MCF 10A (cell line): ENCODE data around the gene TM9SF3. TPM values are rescaled to one million over a fixed set of nuclear protein-coding genes. Genes with fewer than 3 reads are reported as not detected.

Source experiments
- BruUV-seq: library from RNA; stranded (reverse); fragments of 400-500 nt; replicated peaks from 2 replicates; lab custom pipeline; 2021; lab: Mats Ljungman, UMichigan
- CTCF ChIA-PET: fragments of 300-600 bp; sonication (Branson Sonifier 250); formaldehyde crosslinking; extraction: SDS; loops from one replicate; lab custom pipeline; 2021; ENCODE audit warnings: antibody characterized with exemption, inconsistent platforms; lab: Yijun Ruan, JAX
- POLR2A ChIA-PET: fragments of 300-600, 350-650 bp; sonication (Branson Sonifier 250); formaldehyde crosslinking; extraction: SDS; loops from one replicate; lab custom pipeline; 2020; ENCODE audit warnings: antibody characterized with exemption, inconsistent platforms; lab: Yijun Ruan, JAX
- DNase-seq: peaks from one replicate; pipeline ENCODE4 v3.0.0-alpha.2; 2018; ENCODE audit not compliant: unreplicated experiment
- H3K27ac Mint-ChIP-seq: one replicate; pipeline ENCODE4 v1.8.0; 2022; ENCODE audit warnings: mild to moderate bottlenecking, low read depth, mixed read lengths; ENCODE audit not compliant: unreplicated experiment
- H3K27me3 Mint-ChIP-seq: one replicate; pipeline ENCODE4 v1.8.0; 2022; ENCODE audit warnings: mixed read lengths; ENCODE audit not compliant: insufficient read depth, unreplicated experiment
- H3K36me3 Mint-ChIP-seq: one replicate; pipeline ENCODE4 v1.8.0; 2022; ENCODE audit warnings: mild to moderate bottlenecking, moderate library complexity, mixed read lengths; ENCODE audit not compliant: insufficient read depth, unreplicated experiment
- H3K4me1 Mint-ChIP-seq: one replicate; pipeline ENCODE4 v1.8.0; 2022; ENCODE audit warnings: mixed read lengths; ENCODE audit not compliant: insufficient read depth, unreplicated experiment
- H3K4me3 Mint-ChIP-seq: one replicate; pipeline ENCODE4 v1.8.0; 2022; ENCODE audit warnings: mild to moderate bottlenecking, moderate library complexity, mixed read lengths; ENCODE audit not compliant: unreplicated experiment
- H3K9me3 Mint-ChIP-seq: one replicate; pipeline ENCODE4 v1.8.0; 2022; ENCODE audit warnings: mixed read lengths; ENCODE audit not compliant: unreplicated experiment
- intact Hi-C: fragments of 100-400 bp; cut with micrococcal nuclease; formaldehyde crosslinking; loops from 2 replicates; pipeline ENCODE4 v1.14.1; 2022
- total RNA-seq: library from RNA; stranded (reverse); gene quantifications from 2 replicates; pipeline ENCODE4 v1.2.3, GENCODE V29; 2022
- TF ChIP-seq, protein P1 (sequence below): fragments of 200-600 bp; IDR thresholded peaks from one replicate; pipeline ENCODE4 v1.8.0; 2022; ENCODE audit warnings: antibody characterized with exemption, mild to moderate bottlenecking; ENCODE audit not compliant: unreplicated experiment

Gene TM9SF3
- total RNA-seq, 1 experiment from 2014 or later = 151 TPM

DNA sequence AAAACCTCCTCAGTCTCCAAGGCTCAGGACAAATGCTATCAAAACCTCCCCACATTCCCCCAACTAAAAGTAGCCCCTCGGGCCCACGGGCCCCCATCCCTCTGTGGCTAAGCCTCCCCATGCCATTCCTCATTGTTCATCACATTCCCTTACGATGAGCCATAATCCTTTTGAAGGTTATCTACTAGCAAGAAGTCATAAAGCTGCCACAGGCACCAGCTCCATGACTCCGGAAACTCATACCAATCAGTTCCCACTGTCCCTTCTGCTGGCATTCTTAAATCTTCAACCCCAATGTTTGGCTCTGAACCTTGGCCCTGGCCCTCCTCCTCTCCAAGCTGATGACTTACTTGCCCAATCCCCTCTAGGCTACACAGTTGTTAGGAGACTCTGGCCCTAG, 19.4 kb upstream of the TM9SF3 start:
- no peaks in the 10 kb centered on the region for H3K27me3 Mint-ChIP-seq
- ChIA-PET POLR2A (interaction anchor here (0.7 to 1.1 kb wide), 2 partner anchors 10 to 553 kb away, joined by 3 to 5 read pairs; no protein-coding TSS in a partner anchor), CTCF (interaction anchor here (1.6 kb wide), 1 partner anchor 10 kb away, joined by 5 read pairs; no protein-coding TSS in a partner anchor)
- H3K4me1 Mint-ChIP-seq = no peaks in the 10 kb centered on the region
- H3K36me3 Mint-ChIP-seq = no peaks in the 10 kb centered on the region
- TF ChIP-seq, protein P1, sequence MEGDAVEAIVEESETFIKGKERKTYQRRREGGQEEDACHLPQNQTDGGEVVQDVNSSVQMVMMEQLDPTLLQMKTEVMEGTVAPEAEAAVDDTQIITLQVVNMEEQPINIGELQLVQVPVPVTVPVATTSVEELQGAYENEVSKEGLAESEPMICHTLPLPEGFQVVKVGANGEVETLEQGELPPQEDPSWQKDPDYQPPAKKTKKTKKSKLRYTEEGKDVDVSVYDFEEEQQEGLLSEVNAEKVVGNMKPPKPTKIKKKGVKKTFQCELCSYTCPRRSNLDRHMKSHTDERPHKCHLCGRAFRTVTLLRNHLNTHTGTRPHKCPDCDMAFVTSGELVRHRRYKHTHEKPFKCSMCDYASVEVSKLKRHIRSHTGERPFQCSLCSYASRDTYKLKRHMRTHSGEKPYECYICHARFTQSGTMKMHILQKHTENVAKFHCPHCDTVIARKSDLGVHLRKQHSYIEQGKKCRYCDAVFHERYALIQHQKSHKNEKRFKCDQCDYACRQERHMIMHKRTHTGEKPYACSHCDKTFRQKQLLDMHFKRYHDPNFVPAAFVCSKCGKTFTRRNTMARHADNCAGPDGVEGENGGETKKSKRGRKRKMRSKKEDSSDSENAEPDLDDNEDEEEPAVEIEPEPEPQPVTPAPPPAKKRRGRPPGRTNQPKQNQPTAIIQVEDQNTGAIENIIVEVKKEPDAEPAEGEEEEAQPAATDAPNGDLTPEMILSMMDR = no peak
- DNase-seq = no peak
- H3K4me3 Mint-ChIP-seq = no peak overlapping the region
- H3K9me3 Mint-ChIP-seq = no peaks in the 10 kb centered on the region
- H3K27ac Mint-ChIP-seq = no peak overlapping the region
- intact Hi-C loops = no loop called here
- no TSS peak for BruUV-seq

DNA sequence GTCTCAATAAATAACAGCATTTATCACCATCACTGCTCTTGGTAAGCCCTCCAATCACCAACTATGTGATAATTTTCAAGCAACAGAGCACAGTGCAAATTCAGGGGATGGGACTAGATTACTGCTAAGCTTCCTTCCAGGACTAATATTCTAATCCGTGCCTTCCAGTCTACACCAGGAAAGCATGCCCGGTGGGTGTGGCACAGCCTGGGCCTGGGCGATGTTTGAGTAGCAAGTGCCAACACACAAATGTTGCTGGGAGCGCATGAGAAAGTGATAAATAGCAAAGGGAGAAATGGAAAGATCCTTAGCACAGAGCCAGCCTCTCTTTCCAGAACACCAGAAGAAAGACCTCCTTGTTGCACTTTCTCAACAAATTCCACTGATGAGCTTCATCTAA, 13.5 kb upstream of the TM9SF3 start:
- BruUV-seq = no TSS peak
- H3K27me3 Mint-ChIP-seq = no peaks in the 10 kb centered on the region
- no peaks in the 10 kb centered on the region for H3K36me3 Mint-ChIP-seq
- ChIA-PET CTCF (interaction anchor here (0.6 to 1.3 kb wide), 3 partner anchors 41 to 371 kb away, joined by 3 read pairs; no protein-coding TSS in a partner anchor), POLR2A (no interaction called here)
- H3K27ac Mint-ChIP-seq = no peak overlapping the region
- TF ChIP-seq, protein P1 = no peak
- DNase-seq = no peak
- H3K4me1 Mint-ChIP-seq = no peaks in the 10 kb centered on the region
- no peaks in the 10 kb centered on the region for H3K9me3 Mint-ChIP-seq
- intact Hi-C loops = no loop called here
- H3K4me3 Mint-ChIP-seq = no peak overlapping the region

DNA sequence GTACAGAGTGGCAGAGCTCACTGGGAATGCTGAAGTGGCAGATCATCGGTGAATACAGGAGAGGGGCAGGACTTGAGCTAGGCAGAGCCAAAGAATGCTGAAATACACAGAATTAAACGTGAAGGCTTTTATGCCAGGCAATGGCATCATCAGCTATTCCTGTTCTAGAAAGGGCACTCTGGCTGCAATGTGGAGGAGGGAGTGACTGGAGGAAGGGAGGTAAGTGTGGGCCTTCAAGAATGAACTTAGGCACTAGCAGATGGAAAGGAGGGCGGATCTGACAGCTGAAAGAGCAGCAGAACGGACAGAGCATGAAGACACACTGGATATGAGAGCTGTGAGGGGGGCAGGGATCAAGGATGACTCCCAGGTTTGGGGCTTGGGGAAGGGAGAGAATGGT, 12.0 kb upstream of the TM9SF3 start:
- ChIA-PET CTCF (interaction anchor here (1.3 kb wide), 1 partner anchor 43 kb away, joined by 3 read pairs; no protein-coding TSS in a partner anchor), POLR2A (no interaction called here)
- no peak overlapping the region for H3K27ac Mint-ChIP-seq
- DNase-seq = no peak
- intact Hi-C loops = no loop called here
- H3K4me1 Mint-ChIP-seq = no peaks in the 10 kb centered on the region
- BruUV-seq = no TSS peak
- no peak overlapping the region for H3K4me3 Mint-ChIP-seq
- no peaks in the 10 kb centered on the region for H3K27me3 Mint-ChIP-seq
- H3K9me3 Mint-ChIP-seq = no peaks in the 10 kb centered on the region
- no peaks in the 10 kb centered on the region for H3K36me3 Mint-ChIP-seq
- TF ChIP-seq, protein P1 = no peak

DNA sequence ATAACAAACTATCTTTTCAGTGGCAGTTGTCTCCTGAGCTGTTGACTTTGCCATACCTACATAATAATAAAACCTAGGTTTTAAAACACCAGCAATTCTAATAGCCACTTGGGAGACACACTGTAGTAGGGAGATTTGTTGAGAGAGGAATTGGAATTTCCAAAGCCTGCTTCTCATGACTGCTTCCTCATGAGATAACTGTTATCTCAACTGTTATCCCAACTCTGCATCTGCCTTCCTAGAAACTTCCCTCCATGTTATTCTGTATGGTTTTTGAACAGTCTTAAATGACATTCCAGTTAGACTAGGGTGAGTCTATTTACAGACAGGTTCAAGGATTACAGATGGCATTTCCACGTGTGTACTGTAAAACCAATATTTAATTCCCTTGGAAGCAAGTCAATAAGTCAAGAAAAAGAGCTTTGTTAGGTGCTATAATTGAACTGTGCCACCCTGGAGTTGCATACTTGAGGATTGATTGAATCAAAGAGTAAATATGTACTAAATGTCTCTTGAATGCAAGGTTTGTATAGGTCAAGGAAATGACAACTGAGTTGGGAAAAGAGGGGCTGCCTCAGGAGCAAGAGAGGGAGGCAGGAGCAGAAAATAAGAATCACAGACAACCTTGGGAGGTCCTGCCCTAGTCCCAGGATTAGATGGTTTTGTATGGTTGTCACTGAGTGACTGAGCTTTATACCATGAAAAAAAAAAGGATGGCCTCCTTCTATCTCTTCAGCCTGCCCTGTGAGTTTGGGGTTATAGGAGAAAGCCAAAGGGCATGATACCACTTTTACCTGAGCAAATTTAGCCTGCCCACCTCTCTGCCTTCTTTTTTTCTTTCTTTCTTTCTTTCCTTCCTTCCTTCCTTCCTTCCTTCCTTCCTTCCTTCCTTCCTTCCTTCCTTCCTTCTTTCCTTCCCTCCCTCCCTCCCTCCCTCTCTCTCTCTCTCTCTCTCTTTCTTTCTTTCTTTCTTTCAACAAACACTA, 9.9 kb upstream of the TM9SF3 start:
- Mint-ChIP-seq H3K4me3 (no peak overlapping the region), H3K4me1 (no peaks in the 10 kb centered on the region), H3K36me3 (no peaks in the 10 kb centered on the region), H3K27me3 (no peaks in the 10 kb centered on the region), H3K9me3 (no peaks in the 10 kb centered on the region), H3K27ac (no peak overlapping the region)
- ChIA-PET POLR2A (interaction anchor here (1.0 kb wide), 1 partner anchor 9 kb away, joined by 7 read pairs; the partner anchor contains the start of gene TM9SF3), CTCF (interaction anchor here (0.8 to 1.4 kb wide), 3 partner anchors 9 to 221 kb away, joined by 3 to 5 read pairs (median 3); no protein-coding TSS in a partner anchor)
- BruUV-seq = no TSS peak
- intact Hi-C loops = no loop called here
- DNase-seq = no peak
- TF ChIP-seq, protein P1 = no peak
